ENCODE results near the gene CD27.
A peak's percentile ranks its signal among the peaks of the same experiment; 100 is the strongest.
"Not testable (repeated sequence)": the region's sequence is repeated elsewhere in the genome, so short reads cannot be mapped to it uniquely, and the experiment has no call there.

CD27 gene

DNA sequence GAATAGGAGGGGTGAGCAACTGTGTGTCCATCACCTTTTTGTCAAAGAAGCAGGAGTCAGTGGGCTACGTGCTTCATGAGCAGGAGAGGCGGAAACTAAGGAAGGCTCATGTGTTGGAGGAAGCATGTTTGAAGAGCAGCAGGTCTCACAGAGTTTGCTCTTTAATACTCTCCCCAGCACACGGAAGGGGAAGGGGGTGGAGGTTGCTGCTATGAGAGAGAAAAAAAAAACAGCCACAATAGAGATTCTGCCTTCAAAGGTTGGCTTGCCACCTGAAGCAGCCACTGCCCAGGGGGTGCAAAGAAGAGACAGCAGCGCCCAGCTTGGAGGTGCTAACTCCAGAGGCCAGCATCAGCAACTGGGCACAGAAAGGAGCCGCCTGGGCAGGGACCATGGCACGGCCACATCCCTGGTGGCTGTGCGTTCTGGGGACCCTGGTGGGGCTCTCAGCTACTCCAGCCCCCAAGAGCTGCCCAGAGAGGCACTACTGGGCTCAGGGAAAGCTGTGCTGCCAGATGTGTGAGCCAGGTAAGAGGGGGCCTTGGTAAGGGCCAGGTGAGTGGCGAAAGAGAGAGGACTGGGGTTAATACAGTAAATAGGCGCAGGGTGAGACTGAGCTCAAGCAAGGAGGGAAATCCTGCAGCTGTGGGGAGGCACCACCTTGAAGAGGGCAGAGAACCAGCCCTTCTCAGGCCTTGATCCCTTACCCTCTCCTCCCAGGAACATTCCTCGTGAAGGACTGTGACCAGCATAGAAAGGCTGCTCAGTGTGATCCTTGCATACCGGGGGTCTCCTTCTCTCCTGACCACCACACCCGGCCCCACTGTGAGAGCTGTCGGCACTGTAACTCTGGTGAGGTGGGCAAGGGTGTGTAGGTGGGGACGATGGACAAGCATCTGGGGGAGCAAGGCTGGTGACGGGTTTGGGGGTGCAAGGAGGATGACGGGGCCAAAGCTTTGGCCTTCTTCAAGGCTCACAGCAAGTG is at the start of gene CD27:
CD27 (plus strand) TSS at position 252 of the 985 bp plus-strand sequence; CDS start at position 393, 141 bp downstream.
- DNase-seq (ENCODE audit: low read depth): no peak

DNA sequence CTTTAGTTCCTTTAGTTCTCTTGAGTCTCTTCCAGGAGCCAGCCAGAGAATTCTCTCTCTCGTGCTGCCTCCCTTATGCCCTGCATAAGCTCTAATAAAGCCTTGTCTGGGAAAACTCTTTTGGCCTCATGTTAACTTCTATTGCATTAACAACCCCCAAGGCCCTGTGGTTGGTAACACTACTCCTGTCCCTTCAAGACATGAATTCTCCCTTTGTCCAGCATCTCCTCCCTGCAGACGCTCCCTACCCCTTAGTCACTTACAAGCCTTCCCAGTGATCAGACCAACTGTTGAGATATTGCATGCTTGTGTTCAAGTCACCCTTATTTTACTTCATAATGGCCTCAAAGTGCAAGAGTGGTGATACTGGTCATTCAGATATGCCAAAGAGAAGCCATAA is 48.7 kb upstream of the CD27 start:
- no peak for DNase-seq (ENCODE audit: low read depth)

DNA sequence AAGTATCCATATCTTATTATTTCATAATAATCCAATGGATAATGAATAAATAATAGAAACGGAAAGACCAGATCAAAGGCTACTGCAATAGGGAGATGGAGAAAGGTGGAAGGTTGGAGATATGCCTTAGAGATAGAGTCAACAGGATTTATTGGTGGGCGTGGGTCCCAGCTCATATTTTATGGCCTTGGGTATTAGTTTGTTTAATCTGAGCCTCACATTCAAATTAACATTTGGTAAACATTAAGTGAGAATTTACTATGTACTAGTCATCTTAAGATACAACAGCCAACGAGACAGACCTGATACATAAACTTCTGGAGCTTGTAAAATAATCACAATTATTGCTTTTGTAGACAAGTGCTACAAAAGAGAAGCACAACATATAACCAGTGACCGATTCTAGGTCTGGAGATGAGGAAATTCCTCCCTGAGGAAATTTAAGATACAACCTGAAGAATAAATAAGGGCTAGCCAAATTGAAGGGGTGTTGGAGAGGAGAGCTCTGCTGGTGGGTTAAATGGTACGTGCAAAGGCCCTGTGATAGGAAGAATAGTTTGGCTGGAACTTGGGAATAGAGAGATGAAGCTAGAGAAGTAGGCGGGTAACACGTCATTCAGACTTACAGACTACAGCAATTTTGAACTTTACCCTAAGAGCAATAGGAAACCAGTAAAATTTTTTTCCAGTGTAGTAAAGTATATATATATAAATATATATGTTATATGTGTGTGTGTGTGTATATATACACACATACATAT is 44.7 kb upstream of the CD27 start:
- no peak for DNase-seq (ENCODE audit: low read depth)

DNA sequence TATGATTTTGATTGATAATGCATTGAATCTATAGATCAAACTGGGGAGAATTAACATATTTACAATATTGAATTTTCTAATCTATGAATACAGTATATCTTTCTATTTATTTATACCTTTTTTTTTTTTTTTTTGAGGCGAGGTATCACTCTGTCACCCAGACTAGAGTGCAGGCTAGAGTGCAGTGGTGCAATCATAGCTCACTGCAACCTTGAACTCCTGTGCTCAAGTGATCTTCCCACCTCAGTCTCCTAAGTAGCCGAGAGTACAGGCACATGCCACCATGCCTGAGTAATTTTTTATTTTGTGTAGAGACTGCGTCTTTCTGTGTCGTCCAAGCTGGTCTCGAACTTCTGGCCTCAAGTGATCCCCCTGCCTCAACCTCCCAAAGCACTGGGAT is 40.4 kb upstream of the CD27 start:
- DNase-seq (ENCODE audit: low read depth): no peak

DNA sequence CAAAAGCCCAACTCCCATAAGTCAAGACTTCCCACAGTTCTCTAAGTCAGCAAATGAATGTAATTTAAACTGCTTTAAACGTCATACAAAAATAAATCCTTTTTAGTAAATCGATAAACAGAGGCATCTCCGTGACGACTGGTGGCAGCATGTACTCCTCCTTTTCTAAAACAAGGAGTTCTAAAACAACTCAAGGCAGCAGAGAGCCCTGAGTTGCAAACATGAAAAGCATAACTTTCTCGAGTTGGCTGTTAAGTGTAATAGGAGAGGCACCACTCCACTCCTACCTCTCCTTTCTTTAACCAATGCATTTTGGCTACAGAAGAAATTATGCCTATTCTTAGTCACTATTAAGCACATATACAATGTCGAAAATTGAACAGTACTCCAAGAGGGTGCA is 38.8 kb upstream of the CD27 start:
- DNase-seq (ENCODE audit: low read depth): no peak

DNA sequence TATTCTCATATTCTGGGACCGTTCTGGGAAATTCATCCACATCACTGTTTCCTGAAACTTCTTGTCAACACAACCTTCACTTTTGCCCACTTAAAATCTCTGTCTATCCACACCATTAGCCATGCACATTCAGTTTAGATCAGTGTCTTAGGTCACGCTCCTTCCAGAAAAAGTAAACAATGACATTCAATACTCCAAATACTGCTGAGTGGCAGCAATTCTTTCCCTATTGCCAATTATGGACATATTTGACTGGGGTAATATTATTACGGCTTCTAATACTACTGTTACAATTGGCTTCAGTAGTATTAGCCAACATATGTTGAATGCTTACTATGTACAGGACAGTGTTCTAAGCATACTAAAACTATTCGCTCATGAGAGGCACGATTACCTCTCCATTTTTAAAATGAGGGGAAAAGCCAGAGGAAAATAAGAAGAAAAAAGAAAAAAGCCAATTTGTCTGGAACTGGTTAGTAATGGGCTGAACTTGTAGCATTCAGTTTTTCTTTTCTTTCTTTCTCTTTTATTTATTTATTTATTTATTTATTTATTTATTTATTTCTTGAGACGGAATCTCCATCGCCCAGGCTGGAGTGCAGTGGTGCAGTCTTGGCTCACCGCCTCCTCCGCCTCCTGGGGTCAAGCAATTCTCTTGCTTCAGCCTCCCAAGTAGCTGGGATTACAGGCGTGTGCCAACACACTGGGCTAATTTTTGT is 37.4 kb upstream of the CD27 start:
- DNase-seq (ENCODE audit: low read depth): no peak

DNA sequence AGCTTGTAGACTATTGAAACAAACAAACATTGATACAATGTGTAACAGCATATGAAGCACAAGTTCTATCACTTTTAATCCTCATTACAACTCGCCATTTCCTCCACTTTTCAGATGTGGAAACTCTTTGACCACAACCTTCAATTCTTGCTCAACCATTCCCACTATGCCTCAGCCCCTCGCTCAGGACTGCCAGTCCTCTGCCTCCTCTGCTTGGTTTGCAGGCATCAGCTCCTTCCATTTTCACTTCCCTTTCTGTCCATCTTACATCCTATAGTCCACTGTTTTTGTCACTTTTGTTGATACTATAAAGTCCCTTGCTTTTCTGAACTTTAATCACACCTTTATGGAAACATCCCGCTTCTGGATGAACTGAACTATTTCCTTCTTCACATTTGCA is 28.2 kb upstream of the CD27 start:
- DNase-seq (ENCODE audit: low read depth): no peak

DNA sequence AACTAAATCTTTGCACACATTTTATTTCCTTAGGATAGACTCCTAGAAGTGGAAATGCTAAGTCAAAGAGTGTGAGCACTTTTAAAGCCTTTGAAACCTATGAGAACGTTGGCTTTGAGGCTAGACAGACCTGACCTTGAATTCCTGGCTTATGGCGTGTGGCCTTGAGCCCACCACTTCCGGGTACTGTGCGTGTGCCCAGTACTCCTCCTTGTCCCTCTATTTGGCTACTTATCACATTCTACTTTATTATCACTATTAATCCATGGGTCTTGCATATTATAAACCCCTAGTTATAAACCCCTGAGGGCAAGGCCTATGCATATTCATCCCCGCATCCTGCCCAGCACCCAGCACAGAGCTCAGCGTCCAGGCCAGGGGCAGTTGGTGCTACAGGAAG is 26.0 kb upstream of the CD27 start:
- DNase-seq (ENCODE audit: low read depth): no peak

DNA sequence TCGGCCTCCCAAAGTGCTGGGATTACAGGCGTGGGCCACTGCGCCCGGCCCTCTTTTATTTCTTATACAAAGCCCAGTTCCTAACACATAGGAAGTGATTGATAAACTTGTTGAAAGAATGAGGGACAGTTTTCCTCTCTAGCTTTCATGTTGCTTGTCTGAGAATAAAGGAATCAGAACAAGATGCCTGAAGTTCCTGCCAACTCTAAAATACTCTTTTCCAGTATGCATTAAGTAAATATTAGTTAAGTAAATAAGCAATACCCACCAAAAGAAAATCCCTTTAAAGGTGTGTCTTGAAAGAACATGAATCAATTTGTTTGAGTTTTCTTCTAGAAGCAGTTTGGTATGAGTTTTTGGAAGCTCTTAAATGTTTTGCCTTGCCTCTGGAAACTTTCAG is 24.4 kb upstream of the CD27 start:
- no peak for DNase-seq (ENCODE audit: low read depth)

DNA sequence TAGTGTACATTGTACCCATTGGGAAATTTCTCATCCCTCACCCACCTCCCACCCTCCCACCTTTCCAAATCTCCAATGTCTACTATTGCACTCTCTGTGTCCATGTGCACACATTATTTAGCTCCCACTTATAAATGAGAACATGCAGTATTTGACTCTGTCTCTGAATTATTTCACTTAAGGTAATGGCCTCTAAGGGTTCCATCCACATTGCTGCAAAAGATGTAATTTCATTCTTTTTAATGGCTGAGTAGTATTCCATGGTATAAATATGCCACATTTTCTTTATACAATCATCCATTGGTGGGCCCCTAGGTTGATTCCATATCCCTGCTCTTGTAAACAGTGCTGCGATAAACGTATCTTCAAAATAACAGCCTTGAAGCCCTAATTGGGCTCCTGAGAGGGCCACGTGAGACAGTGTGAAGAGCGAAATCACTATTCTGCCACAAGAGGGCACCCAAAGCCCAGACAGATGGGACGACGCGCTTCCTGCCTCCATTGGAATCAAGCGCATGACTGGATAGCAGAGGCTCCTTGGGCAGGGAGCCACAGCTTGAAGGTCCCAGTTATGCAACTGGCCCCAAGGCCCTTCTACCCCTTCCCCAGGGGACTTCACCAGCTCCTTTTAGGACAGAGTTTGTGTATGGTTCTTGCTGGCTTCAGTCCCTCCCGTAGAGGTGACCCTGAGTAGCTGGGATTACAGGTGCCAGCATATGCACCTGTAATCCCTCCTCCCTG is 21.3 kb upstream of the CD27 start:
- DNase-seq (ENCODE audit: low read depth): peak; percentile 44

DNA sequence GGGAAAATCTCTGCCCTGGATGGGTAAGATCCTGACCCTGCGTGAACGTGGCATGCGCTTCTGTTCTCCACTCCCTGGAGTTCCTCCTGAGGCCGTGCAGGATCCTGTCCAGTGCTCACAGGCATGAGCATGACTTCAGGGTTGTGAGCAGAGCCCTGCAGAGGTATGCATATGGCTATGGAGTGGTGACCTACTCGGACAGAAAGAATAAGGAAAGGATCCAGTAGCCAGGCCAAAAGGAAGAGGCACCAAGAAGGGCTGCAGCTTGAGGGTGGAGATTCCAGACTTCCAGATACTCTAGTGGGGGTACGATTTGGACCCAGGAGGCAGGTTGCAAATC is 20.8 kb upstream of the CD27 start:
- DNase-seq (ENCODE audit: low read depth): no peak

DNA sequence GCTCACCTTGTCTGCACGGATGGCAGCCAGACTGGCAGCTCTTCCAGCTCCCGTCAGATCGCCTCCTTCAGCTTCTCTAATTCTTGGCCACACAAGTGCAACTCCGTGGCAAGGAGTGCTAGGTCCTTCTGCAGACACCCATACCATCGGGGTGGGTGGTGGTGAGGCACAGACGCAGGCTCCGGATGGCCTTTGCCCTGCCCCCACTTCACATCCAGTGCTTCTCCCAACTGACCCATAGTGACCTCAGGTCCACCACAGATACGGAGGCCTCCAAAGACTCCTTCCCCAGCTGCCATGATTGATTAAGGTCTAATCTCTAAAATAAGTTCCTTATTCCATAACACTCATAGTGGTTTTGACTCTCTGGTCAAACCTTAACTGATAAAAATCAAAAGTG is 19.9 kb upstream of the CD27 start:
- DNase-seq (ENCODE audit: low read depth): no peak

DNA sequence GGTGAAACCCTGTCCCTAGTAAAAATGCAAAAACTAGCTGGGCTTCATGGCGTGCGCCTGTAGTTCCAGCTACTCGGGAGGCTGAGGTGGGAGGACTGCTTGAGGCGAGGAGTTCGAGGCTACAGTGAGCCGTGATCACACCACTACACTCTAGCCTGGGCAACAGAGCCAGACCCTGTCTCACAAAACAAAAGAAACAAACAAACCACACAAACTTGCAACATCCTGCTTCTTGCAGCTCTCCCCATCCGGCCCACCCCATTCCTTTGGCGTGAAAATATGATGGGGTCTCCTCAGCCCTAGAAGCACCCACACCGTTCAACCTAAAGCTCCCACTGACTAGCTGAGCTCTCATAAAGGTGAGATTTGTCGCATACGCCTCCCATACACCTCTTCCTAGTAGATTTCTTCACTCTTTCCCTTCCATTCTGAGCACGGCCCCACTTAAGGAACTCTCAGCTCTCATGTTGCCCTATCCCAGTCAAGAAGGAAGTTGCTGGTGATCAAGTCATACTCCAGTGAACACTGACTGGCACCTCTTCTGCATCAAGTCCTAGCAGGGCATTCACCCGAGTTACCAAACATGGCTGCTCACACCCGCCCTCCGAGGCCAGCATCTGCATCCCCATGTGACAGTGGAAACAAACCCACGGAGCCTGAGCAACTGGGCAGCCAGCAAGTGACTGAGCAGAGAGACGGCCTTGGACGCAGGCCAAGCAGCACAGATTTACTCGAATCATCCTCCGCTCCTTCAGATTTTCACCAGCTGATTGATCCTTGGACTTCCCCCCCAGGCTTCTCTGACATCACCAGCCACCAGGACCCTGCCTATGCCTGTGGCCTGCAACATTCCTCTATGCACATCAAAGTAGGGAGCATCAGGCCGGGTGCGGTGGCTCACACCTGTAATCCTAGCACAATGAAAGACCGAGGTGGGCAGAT is 18.9 kb upstream of the CD27 start:
- no peak for DNase-seq (ENCODE audit: low read depth)

DNA sequence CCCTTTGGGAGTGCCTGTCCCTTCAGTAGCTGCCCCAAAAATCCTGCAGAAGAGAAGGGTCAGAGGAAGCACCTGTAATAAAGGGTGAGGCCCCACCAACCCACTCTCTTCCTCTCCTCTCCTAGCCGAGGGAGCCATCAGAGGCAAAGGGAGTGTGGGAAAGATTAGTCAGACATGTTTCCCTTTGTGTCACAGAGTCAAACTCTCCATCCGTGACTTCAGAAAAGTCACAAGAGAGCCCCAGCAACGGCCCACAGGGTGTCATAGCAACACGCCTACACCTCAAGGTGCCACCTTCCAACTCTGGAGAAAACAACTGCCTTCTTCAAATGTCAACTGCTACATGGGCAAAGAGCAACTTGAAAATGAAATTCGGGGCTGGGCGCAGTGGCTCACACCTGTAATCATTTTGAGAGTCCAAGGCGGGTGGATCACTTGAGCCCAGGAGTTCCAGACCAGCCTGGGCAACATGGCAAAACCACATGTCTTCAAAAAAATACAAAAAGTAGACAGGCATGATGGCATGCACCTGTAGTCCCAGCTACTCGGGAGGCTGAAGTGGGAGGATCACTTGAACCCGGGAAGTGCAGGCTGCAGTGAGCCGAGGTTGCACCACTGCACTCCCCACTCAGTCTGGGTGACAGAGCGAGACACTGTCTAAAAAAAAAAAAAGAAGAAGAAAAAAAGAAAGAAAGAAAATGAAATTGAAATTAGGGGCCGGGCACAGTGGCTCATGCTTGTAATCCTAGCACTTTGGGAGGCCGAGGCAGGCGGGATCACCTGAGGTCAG is 17.7 kb upstream of the CD27 start:
- DNase-seq (ENCODE audit: low read depth): peak; percentile 74

DNA sequence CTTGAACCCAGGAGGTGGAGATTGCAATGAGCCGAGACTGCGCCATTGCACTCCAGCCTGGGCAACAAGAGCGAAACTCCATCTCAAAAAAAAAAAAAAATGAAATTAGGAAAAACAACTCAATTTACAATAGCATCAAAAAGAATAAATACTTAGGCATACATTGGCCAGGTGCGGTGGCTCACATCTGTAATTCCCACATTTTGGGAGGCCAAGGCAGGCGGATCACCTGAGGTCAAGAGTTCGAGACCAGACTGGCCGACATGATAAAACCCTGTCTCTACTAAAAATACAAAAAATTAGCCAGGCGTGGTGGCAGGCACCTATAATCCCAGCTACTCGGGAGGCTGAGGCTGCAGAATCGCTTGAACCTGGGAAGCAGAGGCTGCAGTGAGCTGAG is 17.0 kb upstream of the CD27 start:
- DNase-seq (ENCODE audit: low read depth): not testable (repeated sequence)

DNA sequence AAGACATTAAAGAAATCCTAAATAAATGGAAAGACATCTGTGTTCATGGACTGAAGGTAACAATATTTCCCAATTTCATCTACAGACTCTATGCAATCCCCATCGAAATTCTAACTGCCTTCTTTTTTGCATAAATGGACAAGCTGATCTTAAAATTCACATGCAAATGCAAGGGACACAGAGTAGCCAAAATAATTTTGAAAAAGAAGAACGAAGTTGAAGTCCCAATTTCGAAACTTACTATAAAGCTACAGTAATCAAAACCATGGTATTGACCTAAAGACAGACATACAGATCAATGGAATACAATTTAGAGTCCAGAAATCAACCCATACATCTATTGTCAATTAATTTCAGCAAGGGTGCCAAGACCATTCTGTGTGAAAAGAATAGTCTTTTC is 16.4 kb upstream of the CD27 start:
- no peak for DNase-seq (ENCODE audit: low read depth)

DNA sequence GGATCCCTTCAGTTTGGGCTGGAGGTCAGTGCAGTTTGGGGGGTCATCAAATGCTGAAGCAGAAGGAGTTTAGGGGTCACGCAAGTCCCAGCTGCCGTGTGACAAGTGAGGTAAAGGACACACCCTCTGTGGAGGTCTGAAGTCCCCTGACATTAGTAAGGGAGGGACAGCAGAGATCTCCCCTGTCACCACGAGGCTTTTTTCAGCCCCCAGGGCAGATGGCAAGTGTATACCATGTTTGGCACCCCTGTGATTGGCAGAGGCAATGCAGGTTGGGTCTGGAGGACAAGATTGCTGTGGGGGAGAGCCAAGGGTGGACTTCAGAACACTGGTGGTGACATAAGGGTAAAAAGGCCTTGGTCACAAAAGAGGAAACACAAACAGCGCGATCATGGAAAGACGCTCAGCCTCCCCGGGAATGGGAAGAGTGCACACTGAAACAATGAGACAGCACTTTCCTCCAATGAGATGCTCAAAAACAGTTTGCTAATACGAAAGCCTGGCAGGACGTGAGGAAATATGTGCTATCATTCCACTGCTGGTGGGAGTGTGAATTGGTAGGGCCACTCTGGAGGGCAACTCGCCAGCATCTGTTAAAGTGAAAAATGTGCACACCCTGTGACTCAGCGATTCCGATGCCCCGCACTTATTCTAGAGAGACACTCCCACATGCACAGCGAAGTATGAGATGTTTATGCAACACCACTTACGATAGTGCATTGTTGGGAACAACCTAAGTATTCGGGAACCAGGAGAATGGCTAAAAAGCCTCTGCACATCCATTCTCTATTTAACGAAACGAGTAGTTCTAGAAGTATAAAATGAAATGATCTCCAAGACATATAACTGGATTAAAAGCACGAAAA is 14.4 kb upstream of the CD27 start:
- DNase-seq (ENCODE audit: low read depth): no peak

DNA sequence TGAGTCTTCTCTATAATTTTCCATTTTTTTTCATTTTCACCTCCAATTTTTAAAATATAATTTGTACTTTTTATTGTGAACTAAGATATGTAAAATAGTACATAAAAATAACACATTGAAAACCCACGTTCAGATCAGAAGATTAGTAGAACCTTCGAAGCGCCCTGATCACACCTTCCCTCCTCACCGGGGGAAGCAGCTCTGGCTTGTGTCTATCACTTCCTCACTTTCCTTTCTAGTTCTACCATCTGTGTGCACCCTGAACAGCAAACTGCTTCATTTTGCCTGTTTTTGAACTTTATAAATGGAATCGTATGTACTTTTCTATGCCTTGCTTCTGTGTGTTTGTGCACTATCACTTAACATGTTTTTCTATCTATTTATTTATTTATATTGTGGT is 11.8 kb upstream of the CD27 start:
- no peak for DNase-seq (ENCODE audit: low read depth)
